GM20000 (cell line): Measurements from ENCODE around the gene SLC25A1.

Experiments used
- DNase-seq: peaks from one replicate; pipeline ENCODE4 v3.0.0; 2012; ENCODE audit warnings: low spot score
- CTCF ChIP-seq: IDR thresholded peaks from 2 replicates; pipeline ENCODE4 v1.5.1; 2012; ENCODE audit warnings: mild to moderate bottlenecking, control low read depth; ENCODE audit errors: extremely low read depth, missing control alignments

Gene SLC25A1

DNA sequence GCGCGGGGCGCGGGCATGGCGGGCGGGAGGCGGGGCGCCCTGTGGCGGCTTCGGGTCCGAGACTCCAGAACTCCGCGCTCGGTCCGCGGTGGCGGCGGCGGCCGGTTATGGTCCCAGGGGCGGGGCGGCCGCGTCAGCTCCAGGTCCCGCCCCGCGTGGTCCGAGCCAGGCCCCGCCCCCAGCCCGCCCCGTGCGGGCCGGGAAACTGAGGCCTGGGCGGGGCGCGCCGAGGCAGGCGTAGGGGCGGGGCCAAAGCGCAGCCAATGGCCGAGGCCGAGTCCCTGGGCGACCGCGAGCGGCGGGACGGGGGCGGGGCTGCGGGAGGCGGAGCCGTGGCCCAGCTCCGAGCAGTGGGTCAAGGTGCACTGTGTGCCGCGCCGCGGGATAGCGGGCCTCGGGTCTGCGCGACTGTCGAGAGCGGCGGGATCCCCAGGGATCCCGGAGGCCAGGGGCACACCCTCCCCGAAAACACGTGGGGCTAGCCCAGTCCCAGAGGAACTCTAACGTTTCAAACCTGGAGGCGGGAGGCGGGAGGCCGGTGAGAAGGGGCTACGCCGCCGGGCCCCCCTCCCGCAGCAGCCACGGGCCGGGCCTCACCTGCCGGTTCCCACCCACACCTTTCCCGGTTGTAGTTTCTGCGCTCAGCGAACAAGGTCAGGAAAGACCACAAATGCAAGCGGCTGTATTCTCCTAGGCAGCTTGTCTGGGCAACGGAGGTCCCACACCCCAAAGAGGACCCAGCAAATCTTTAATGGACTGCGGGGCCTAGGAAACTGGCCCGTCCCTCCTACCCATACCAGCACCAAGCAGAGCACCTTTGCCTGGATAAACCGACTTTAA is at the start of gene SLC25A1:
Gene SLC25A1, minus strand, starts transcription at position 80 of the 840 bp plus-strand sequence. Its CDS starts 63 bp downstream, at position 17.
- no peak for TF ChIP-seq CTCF
- DNase-seq, result peak; percentile 98

- TF ChIP-seq CTCF, result no peak
- DNase-seq, result no peak
These were observed 49.6 kb upstream of the SLC25A1 start for GRCh38 chr22:19228179-19228578.

DNA sequence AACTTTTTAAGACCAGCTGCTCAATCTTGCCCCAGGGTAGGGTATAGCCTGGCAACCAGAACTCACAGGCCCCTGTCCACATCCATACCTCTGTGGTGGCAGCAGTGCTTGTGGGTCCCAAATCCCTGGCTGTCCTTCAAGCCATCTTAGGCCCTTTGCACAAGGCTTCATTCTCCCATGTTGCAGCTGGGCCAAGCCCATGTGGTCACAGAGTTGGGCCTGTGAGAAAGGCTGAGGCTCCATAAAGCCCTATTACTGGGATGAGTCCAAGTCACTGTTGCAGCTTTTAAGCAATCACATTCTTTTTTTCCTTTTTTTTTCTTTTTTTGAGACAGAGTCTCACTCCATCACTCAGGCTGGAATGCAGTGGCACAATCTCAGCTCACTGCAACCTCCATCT is 47.9 kb upstream of the SLC25A1 start:
- TF ChIP-seq CTCF, result no peak
- DNase-seq, result no peak

DNA sequence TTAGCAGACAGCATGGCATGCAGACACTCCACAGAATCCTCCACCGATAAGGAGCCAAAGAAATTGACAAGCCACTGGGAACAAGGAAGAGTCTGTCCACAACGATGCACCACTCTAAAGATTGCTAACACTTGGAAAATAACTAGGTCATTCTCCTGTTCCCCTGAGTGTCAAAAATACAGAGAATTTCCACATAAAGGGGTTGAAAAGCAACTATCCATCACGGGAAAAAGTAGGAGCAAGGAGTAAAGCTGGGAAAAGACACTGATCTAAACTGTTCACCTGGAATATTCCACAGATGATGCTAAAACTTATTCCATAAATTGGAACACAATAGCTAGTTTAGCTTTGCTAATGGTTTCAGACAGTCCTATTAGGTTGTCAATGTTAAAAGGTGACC is 47.0 kb upstream of the SLC25A1 start:
- no peak for TF ChIP-seq CTCF
- no peak for DNase-seq

DNA sequence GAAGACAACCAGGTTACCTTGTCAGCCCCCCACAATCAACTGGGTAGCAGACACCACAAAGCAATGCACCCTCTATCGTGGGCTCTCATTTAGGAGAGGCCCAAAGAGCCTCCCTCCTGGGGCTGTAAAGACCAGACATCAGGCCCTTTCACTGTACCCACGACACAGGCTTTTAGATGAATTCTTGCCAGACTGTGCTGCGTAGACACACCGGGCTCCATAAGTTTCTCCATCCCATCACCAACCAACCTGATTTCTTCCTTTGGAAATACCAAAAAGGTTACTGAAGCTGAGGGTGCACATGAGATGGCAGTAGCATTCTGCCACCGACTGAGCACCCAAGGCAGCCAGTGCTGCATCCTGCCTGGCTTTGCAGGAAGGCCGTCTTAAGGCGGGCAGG is 46.4 kb upstream of the SLC25A1 start:
- no peak for DNase-seq

DNA sequence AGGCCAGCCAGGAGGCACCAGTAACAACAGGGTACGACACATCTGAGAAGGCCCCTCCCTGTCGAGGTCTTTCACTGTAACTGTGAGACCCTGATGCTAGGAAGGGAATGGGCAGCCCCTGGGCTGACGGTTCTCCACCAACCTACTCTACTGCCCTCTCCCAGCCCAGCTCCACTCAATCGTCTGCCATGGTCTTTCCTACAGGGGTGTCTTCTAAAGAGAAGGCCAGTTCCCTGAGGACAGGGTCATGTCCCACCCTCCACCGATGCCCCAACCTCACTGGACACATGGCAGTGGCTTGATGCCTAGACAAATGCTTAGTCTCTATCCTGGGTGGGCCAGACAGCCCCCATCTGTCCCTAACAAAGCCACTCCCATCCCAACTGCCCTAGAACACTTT is 46.0 kb upstream of the SLC25A1 start:
- no peak for TF ChIP-seq CTCF

More for the DNA sequence above, 46.4 kb upstream of the SLC25A1 start:
- no peak for TF ChIP-seq CTCF

DNA sequence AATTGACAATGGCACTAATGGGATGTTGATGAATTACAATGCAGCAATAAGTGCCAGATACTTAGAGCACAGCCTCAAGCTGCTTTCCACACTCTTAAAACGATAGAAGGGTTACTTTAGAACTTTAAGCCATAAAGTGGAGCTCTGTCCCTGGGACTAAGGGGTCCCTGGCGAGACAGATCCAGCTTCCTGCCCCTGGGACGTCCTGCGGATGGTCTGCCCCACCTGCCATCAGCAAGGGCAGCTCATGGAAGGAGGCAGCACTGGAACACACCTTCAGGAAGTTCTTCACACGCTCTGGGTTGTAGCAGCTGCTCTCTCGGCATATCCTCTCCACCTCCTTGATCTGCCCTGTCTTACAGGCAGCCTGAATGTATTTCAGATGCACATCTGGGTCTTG is 45.1 kb upstream of the SLC25A1 start:
- no peak for DNase-seq
- no peak for TF ChIP-seq CTCF

More for the DNA sequence above, 46.0 kb upstream of the SLC25A1 start:
- no peak for DNase-seq
